Activated CD4-positive, alpha-beta T cell treated with anti-CD3 and anti-CD28 coated beads, Interleukin-2, amount 50 U/mL, for 1 hour (primary cell): Measurements from ENCODE around the gene ZNF431.
"Not testable (repeated sequence)": the region's sequence is repeated elsewhere in the genome, so short reads cannot be mapped to it uniquely, and the experiment has no call there.

ENCODE experiments used
- DNase-seq: peaks from one replicate; pipeline ENCODE4 v3.0.0-alpha.2; 2020

ZNF431 gene

DNA sequence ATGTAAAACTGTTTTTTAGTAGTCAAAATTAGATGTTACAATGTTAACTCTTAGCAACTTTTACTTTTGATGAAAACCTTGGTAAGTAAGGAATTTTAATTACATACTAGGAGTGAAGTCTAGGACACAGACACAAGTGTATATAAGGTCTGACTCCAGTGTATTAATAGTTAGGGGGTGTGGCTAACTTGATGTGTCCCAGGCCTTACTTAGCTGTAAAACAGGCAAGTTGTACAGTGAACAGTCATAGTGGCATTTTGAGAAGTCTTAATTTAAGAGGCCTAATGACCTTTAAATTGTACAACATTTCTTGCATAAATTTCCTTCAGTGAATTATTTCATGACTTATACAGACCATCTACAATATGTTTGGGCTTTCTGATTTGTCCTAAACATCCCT lies 6.8 kb downstream of the ZNF431 start:
- DNase-seq = no peak

DNA sequence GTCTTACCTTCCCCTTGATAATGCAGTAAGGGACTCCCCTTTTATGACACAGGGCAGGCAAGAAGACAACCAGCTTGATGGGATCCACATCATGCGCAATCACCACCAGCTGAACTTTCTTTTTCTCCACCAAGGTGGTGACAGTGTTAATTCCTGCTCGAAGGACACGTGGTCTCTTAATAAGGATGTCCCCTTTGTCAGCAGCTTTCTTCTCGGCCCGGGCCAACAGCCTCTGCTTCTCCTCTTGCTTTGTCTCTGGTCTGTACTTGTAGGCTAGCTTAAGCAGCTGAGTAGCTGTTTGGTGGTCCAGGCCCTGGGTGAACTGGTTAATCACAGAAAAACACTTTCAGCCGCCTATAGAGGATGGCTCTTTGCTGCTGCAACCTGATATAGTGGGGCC lies 8.0 kb downstream of the ZNF431 start:
- DNase-seq = no peak

DNA sequence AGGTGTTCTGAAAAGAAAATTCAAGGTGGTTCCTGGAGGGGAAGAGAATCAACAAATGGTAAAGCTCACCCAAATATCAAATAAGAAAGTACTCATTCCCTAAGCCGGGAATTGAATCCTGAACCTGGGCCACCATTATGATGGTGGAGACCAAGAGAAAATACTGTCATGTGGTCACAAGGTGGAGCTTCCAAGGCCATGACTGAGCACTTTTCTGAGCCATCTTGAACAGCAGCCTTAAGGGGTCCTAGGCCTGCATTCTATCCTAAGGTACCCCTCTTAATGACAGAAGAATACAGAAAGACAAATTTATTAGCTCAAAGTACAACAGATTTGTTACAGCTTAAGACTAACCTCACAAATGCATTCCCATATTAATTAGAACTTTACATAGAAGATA lies 9.6 kb downstream of the ZNF431 start:
- DNase-seq = no peak

DNA sequence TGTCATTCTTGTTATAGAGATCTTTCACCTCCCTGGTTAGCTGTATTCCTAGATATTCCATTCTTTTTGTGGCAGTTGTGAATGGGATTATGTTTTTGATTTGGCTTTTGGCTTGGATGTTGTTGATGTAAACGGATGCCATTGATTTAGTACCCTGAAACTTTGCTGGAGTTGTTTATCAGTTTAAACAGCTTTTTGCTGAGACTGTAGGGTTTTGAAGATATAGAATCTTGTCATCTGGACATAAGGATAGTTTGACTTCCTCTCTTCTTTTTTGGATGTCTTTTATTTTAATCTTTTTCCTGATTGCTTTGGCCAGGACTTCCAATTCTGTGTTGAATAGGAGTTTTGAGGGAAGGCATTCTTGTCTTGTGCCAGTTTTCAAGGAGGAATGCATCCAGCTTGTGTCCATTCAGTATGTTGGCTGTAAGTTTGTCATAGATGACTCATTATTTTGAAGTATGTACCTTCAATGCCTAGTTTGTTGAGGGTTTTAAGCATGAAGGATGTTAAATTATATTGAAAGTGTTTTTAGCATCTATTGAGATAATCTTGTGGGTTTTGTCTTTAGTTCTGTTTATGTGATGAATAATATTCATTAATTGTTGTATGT lies 16.8 kb downstream of the ZNF431 start:
- DNase-seq = no peak

DNA sequence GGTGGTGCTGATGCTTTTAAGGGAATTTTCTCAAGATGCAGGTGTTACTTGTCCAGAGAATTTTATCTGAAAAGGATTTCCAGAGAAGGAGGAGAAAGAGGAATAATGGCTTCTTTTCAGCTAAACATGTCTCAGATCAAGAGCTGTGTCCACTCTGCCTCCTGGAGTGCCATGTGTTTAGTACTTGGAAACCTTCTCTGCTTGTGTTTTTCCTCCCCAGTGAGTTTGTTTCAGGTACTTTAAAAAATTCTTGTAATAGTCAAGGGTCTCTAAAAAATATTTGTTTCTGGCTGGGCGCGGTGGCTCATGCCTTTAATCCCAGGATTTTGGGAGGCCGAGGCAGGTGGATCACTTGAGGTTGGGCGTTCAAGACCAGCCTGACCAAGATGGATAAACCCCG lies 22.7 kb downstream of the ZNF431 start:
- DNase-seq = no peak

DNA sequence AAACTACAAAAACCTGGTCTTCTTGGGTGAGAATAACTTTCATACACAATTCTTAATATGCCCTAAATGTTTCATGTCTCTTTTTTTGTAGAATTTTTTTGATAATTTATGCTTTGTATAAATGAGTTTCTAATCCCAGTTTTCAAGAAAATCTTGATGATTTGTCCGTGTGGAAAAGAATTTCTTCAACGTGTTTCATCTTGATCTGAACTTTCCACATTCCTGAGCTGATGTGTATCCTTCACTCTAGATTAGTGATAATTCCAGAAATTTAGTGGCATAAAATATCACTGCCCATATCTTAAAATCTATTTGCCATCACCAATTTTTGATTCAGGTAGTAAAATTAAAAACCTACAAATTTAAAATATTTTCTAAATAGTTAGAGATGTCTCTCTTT lies 24.6 kb downstream of the ZNF431 start:
- DNase-seq = no peak

DNA sequence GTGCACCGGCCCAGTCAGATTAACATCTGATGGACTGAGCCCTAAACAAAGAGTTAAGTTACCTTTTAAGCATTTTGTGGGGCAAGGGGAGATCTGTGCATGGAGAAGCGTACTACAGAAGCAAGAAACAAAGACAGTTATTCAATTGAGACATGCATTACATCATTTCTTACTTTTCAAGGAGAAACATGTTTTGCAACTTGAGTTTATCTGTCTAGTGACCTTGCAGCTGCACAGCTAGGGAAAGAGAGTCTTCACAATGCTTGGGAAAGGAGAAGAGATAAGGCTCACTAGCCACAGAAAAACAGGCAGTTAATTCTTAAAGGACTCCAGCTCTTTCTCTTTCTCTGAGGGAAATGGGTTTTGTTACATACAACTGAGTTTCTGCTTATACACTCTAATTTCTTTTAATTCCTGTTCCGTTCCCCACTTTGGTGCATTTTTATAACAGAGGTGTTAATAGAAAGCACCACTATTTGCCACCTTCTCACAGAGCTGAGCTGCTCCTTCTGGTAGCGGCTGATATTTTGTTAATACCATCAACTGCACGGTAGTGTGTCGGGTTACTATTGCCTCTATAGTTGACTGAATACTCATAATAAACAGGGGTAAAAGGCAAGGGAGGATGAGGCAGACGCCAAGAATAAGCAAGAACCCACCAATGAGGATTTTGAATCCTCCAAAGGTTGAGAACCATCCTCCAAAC lies 55.9 kb downstream of the ZNF431 start:
- no peak for DNase-seq

DNA sequence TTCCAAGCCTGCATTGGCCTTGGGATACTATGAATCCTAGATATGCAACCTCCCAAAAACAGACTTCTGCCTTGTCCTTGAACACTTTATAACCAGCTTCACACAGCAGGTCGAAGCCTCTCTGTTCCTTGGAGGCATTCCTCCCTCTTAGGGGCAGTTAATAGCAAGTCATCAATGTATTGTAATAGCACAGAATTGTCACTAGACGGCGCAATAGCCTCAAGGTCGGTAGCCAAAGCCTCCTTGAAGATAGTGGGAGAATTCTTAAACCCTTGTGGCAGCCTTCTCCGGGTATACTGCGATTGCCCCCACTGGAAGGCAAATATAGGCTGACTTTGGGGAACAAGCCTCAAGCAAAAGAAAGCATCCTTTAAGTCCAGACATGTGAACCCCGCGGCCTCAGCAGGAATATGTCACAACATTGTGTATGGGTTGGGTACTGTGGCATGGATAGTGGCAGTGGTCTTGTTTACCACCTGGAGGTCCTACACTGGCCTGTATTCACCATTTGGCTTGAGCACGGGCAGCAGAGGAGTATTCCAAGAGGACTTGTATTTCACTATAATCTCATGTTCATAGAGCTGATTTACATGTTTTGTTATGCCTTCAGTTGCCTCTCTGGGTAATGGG lies 61.1 kb downstream of the ZNF431 start:
- DNase-seq = no peak

DNA sequence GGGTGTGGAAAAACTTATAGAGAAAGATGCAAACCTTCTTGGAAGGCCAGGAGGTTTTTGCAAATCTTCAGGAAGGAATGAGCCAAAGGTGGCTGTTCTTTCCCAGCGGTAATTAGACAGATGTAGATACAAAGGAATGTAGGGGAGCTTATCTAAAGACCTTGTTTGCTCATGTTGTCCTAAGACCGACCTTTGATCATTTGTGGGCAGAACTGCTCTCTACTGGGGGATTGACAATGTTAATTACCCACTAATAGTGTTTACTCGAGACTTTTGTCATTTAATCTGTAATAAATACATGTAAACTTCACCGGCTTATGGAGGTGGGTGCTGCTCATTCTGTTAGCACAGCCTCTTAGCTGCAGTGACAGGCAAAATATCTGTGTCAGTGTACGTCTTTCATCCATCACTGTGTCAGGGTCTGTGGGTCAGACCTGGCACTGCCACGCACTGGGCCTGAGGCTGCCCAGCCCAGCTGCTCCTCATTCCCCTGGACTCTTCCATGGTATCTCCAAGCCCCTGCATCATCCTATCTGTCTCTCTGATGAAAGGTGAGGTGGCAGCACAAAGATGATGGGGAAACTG lies 68.3 kb downstream of the ZNF431 start:
- no peak for DNase-seq

DNA sequence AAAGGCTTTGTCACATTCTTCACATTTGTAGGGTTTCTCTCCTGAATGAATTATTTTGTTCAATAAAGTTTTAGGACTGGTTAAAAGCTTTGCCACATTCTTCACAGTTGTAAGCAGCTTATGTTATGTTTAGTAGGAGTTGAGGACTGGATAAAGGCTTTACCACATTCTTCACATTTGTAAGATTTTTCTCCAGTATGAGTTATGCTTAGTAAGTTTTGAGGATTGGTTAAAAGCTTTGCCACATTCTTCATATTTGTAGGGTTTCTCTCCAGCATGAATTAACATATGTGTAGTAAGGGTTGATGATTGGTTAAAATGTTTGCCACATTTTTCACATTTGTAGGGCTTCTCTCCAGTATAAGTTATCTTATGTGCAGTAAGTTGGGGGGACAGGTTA lies 79.9 kb downstream of the ZNF431 start:
- no peak for DNase-seq

DNA sequence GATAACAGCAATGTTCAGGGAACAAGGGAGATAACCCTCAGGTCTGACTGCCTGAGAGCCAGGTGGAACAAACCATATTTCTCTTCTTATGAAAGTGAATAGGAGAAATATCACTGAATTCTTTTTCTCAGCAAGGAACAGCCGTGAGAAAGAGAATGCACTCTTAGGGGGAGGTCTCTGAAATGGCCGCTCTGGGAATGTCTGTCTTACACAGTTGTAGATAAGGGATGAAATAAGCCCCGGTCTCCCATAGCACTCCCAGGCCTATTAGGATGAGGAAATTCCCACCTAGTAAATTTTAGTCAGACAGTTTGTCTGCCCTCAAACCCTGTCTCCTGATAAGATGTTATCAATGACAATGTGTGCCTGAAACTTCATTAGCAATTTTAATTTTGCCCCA lies 88.1 kb downstream of the ZNF431 start:
- not testable (repeated sequence) for DNase-seq

DNA sequence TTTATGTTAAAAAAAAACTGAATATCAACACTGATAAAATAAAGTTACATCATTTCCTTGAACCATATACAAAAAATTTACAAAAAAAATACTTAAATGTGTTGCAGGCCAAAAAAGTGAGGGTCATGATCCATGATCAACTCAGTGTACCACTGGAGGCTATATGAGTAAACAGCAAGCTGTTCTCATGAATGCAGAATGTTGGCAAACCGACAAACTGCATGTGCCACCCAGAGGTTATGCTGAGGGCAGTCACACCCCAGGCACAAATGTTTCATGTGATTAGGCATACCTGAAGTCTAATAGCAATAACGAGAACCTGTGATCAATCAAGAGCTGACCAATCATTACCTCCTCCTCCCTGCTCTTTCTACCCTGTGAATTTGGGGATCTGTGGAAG lies 91.9 kb downstream of the ZNF431 start:
- no peak for DNase-seq

DNA sequence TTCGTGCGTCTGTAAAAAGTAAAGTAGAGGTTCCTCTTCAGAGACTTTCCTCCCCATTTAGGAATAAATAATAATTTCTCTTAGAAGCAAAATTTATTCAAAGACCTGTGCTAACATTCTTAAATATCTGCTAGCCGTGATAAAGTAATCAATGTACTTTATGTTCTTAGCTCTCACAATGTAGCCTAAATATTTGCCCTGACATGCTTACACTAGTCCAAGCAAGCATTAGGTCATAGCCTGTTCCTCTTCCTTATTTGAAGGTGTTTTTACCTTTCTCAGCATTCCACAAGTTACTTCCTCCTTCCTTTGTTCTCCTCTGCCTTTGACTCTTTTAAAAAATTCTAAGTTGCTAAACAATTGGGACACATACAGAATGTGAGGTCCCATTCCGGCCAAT lies 94.9 kb downstream of the ZNF431 start:
- not testable (repeated sequence) for DNase-seq

DNA sequence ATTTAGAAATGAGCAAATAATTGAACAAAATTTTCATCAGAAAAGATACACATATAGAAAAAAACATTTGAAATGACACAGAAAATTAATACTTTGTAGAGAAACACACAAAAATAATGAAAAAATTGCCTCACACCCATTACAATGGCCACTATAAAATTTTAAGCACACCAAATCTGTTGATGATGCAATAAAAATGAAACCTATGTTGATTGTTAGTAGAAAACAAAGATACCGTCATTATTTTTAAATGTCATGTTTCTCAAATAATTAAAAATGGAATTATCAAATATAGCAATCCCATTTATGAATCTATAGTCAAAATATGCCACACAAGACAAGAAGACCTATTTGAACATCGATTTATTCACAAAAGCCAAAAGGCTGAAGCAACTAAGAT lies 96.8 kb downstream of the ZNF431 start:
- DNase-seq = no peak
